ENCODE measurements around the gene CFB.

Gene CFB

GRCh38 chr6:31922942-31923341, 23.0 kb upstream of the CFB start:
- TF ChIP-seq REST (IDR thresholded peaks at IDR 0.05; ENCODE audit: low read depth) (no peak), TEAD4 (IDR thresholded peaks at IDR 0.05) (no peak), TCF12 (IDR thresholded peaks at IDR 0.05; ENCODE audit: low read depth) (no peak), RAD21 (IDR thresholded peaks at IDR 0.05; ENCODE audit: low read depth) (peak; percentile 44)

GRCh38 chr6:31927242-31927862, 18.5 kb upstream of the CFB start, which contains the start of gene C2:
Gene C2 (plus strand): TSS chr6:31927717. CDS start chr6:31927753, 36 bp downstream.
- TF ChIP-seq EP300 (IDR thresholded peaks at IDR 0.05; ENCODE audit: borderline replicate concordance) (no peak), TAF1 (IDR thresholded peaks at IDR 0.05; ENCODE audit: low read depth) (no peak), USF1 (IDR thresholded peaks at IDR 0.05) (no peak), NFIC (IDR thresholded peaks at IDR 0.05) (no peak)

GRCh38 chr6:31927863-31928671, 17.8 kb upstream of the CFB start:
- TF ChIP-seq TAF1 (IDR thresholded peaks at IDR 0.05; ENCODE audit: low read depth) (no peak), CEBPB (IDR thresholded peaks at IDR 0.05) (no peak), NFIC (IDR thresholded peaks at IDR 0.05) (no peak), EP300 (IDR thresholded peaks at IDR 0.05; ENCODE audit: borderline replicate concordance) (no peak), CREB1 (IDR thresholded peaks at IDR 0.05; ENCODE audit: low read depth) (no peak)

GRCh38 chr6:31928672-31928939, 17.3 kb upstream of the CFB start:
- TF ChIP-seq REST (IDR thresholded peaks at IDR 0.05; ENCODE audit: low read depth) (no peak), TCF12 (IDR thresholded peaks at IDR 0.05; ENCODE audit: low read depth) (no peak), ZBTB7A (IDR thresholded peaks at IDR 0.05; ENCODE audit: low read depth) (no peak), RAD21 (IDR thresholded peaks at IDR 0.05; ENCODE audit: low read depth) (no peak), TAF1 (IDR thresholded peaks at IDR 0.05; ENCODE audit: low read depth) (no peak), USF1 (IDR thresholded peaks at IDR 0.05) (no peak), FOXM1 (IDR thresholded peaks at IDR 0.05; ENCODE audit: borderline replicate concordance, low read depth) (no peak), CEBPB (IDR thresholded peaks at IDR 0.05) (no peak), CREB1 (IDR thresholded peaks at IDR 0.05; ENCODE audit: low read depth) (no peak), MAX (IDR thresholded peaks at IDR 0.05) (no peak), EGR1 (IDR thresholded peaks at IDR 0.05) (no peak), NFIC (IDR thresholded peaks at IDR 0.05) (no peak), YY1 (IDR thresholded peaks at IDR 0.05; ENCODE audit: low read depth) (no peak), TEAD4 (IDR thresholded peaks at IDR 0.05) (no peak), EP300 (IDR thresholded peaks at IDR 0.05; ENCODE audit: borderline replicate concordance) (no peak)

- TF ChIP-seq USF1 (IDR thresholded peaks at IDR 0.05) (no peak), TEAD4 (IDR thresholded peaks at IDR 0.05) (no peak), MAX (IDR thresholded peaks at IDR 0.05) (no peak), RAD21 (IDR thresholded peaks at IDR 0.05; ENCODE audit: low read depth) (no peak)
Observed at GRCh38 chr6:31930962-31931361, 14.9 kb upstream of the CFB start.

- TF ChIP-seq NFIC (IDR thresholded peaks at IDR 0.05) = no peak
- TF ChIP-seq CREB1 (IDR thresholded peaks at IDR 0.05; ENCODE audit: low read depth) = no peak
- no peak for TF ChIP-seq YY1 (IDR thresholded peaks at IDR 0.05; ENCODE audit: low read depth)
- no peak for TF ChIP-seq RAD21 (IDR thresholded peaks at IDR 0.05; ENCODE audit: low read depth)
- no peak for TF ChIP-seq TAF1 (IDR thresholded peaks at IDR 0.05; ENCODE audit: low read depth)
- no peak for TF ChIP-seq FOXM1 (IDR thresholded peaks at IDR 0.05; ENCODE audit: borderline replicate concordance, low read depth)
- no peak for TF ChIP-seq TCF12 (IDR thresholded peaks at IDR 0.05; ENCODE audit: low read depth)
- TF ChIP-seq MAX (IDR thresholded peaks at IDR 0.05) = no peak
- TF ChIP-seq TEAD4 (IDR thresholded peaks at IDR 0.05) = no peak
- TF ChIP-seq REST (IDR thresholded peaks at IDR 0.05; ENCODE audit: low read depth) = no peak
- TF ChIP-seq EGR1 (IDR thresholded peaks at IDR 0.05) = no peak
Observed at GRCh38 chr6:31933537-31933936, 12.4 kb upstream of the CFB start.
